K562 (cell line): Measurements from ENCODE around the gene ZFAND3.

Source experiments
- HDAC6 ChIP-seq: IDR thresholded peaks from 2 replicates; pipeline ENCODE4 v1.6.1; 2012; ENCODE audit warnings: low read depth, mild to moderate bottlenecking, control low read depth, inconsistent platforms, low read length, moderate library complexity
- JUND ChIP-seq, 2 experiments: IDR thresholded peaks; 2 replicates in 1 of 2; 3 replicates in 1 of 2; pipeline ENCODE4 v1.6.1; 2011; ENCODE audit warnings: borderline replicate concordance in 2 of 2, low read depth in 2 of 2, low read length in 2 of 2, improper control_type of control experiment in 1 of 2, missing biosample characterization in 1 of 2, missing genetic modification characterization in 1 of 2, missing genetic modification reagents in 1 of 2
- POLR2G ChIP-seq: fragments of 200-400 bp; formaldehyde crosslinking; IDR thresholded peaks from 2 replicates; pipeline ENCODE4 v1.6.1; 2017; ENCODE audit warnings: low read depth, mild to moderate bottlenecking, antibody characterized with exemption, low read length, moderate library complexity
- TBL1XR1 ChIP-seq, 2 experiments: IDR thresholded peaks; 2 replicates each; pipeline ENCODE4 v1.6.1; 2012; ENCODE audit warnings: improper control_type of control experiment in 2 of 2, low read length in 2 of 2, mild to moderate bottlenecking in 1 of 2
- YY1 ChIP-seq, 3 experiments: IDR thresholded peaks; 2 replicates each; pipeline ENCODE4 v1.6.1; 2011; ENCODE audit warnings: low read length in 2 of 3, mild to moderate bottlenecking in 2 of 3, moderate library complexity in 2 of 3, borderline replicate concordance in 1 of 3, control low read depth in 1 of 3, low read depth in 1 of 3; ENCODE audit not compliant: insufficient read depth in 3 of 3, insufficient replicate concordance in 2 of 3, control insufficient read depth in 1 of 3, insufficient read length in 1 of 3; ENCODE audit errors: extremely low read depth in 1 of 3
- ZFX ChIP-seq: sonication (generic); formaldehyde crosslinking; IDR thresholded peaks from 2 replicates; pipeline ENCODE4 v1.8.0; 2022; ENCODE audit warnings: mild to moderate bottlenecking, missing genetic modification reagents, moderate library complexity
- ZNF174 ChIP-seq: fragments of 250-450 bp; sonication (Bioruptor Pico); IDR thresholded peaks from 2 replicates; pipeline ENCODE4 v1.4.0; 2020; ENCODE audit warnings: mild to moderate bottlenecking
- ZNF384 ChIP-seq: IDR thresholded peaks from 2 replicates; pipeline ENCODE4 v1.6.1; 2012; ENCODE audit warnings: low read depth, low read length, improper control_type of control experiment

DNA sequence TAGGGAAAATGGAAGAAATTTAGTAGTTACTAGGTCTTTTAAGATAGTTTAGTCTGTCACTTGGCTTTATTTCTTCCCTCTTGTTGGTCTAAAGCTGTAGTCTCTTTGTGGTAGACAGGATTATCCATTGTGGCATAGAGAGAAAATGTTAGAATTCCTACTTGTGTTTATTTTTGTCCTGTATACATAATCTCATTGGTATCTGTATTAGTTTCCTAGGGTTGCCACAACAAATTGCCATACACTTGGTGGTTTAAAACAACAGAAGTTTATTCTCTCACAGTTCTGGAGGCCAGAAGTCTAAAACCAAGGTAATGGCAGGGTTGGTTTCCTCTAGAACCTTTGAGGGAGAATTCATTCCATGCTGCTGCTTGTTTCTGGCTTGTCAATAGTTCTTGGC is 119.4 kb downstream of the ZFAND3 start:
- TF ChIP-seq TBL1XR1 (IDR thresholded peaks at IDR 0.05; ENCODE audit: low read length in 2 of 2) (no peak), ZNF384 (no peak), YY1 (IDR thresholded peaks at IDR 0.05; ENCODE audit: borderline replicate concordance in 1 of 3, control insufficient read depth in 1 of 3, extremely low read depth in 1 of 3, insufficient read depth in 3 of 3, insufficient read length in 1 of 3, insufficient replicate concordance in 2 of 3, low read depth in 1 of 3, low read length in 2 of 3) (no peak), POLR2G (no peak), ZNF174 (CRISPR knock-in tag) (no peak), HDAC6 (no peak), JUND (IDR thresholded peaks at IDR 0.05; ENCODE audit: borderline replicate concordance, low read depth, low read length) (no peak), JUND (tag; IDR thresholded peaks at IDR 0.05; ENCODE audit: borderline replicate concordance, low read depth, low read length) (no peak), ZFX (CRISPR knock-in tag) (no peak)
